Measurements from ENCODE around the gene KRT35. TPM values are rescaled to one million over a fixed set of nuclear protein-coding genes. Genes with fewer than 3 reads are reported as not detected.
A peak's percentile ranks its signal among the peaks of the same experiment; 100 is the strongest.

The KRT35 gene
- total and polyA plus RNA-seq, 10 donors: 0.19 TPM; not detected in 8

DNA sequence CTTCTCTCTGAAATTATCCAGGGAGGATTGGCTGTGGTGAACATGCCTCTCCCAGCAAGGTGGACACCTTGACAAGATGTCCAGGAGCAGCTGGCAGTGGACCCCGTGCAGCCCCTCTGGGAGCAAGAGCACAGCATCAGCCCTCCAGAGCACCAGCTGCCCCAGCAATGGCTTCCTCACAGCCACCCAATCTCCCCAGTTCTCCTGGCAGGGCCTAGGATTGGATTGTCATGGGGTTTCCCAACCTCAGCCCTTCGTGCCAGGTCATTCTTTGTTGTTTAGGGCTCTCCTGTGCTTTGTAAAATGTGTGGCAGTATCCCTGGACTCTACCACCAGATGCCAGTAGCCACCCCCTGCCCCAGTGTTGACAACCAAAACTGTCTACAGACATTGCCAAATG lies 10.5 kb upstream of the KRT35 start:
- WGBS, 5 donors: 68 to 83% (median 72%) methylated on average over 2 of the region's 2 CpGs
- no peak for DNase-seq
- H3K27ac ChIP-seq: peak overlapping the region in 2 of 8 donors; percentile 48 to 67
- H3K4me1 ChIP-seq: peaks cover 0 to 32% (median 14%) of the 10 kb centered on the region in 6 donors
- H3K36me3 ChIP-seq: no peaks in the 10 kb centered on the region
- H3K27me3 ChIP-seq (replicated peaks in 1 of 7): peaks cover 0 to 14% (median 0%) of the 10 kb centered on the region in 7 donors
- no peak for TF ChIP-seq POLR2AphosphoS5 (IDR thresholded peaks at IDR 0.05)
- TF ChIP-seq POLR2A (IDR thresholded peaks at IDR 0.05): no peak
- TF ChIP-seq, protein P1, sequence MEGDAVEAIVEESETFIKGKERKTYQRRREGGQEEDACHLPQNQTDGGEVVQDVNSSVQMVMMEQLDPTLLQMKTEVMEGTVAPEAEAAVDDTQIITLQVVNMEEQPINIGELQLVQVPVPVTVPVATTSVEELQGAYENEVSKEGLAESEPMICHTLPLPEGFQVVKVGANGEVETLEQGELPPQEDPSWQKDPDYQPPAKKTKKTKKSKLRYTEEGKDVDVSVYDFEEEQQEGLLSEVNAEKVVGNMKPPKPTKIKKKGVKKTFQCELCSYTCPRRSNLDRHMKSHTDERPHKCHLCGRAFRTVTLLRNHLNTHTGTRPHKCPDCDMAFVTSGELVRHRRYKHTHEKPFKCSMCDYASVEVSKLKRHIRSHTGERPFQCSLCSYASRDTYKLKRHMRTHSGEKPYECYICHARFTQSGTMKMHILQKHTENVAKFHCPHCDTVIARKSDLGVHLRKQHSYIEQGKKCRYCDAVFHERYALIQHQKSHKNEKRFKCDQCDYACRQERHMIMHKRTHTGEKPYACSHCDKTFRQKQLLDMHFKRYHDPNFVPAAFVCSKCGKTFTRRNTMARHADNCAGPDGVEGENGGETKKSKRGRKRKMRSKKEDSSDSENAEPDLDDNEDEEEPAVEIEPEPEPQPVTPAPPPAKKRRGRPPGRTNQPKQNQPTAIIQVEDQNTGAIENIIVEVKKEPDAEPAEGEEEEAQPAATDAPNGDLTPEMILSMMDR (IDR thresholded peaks at IDR 0.05 in 8 of 11, conservative IDR thresholded peaks at IDR 0.05 in 3 of 11): no peak
- H3K4me3 ChIP-seq: no peak overlapping the region
- H3K9me3 ChIP-seq: no peaks in the 10 kb centered on the region
- intact Hi-C loops (cut with DNase I; ENCODE audit: low total_unique reads): no loop called here

DNA sequence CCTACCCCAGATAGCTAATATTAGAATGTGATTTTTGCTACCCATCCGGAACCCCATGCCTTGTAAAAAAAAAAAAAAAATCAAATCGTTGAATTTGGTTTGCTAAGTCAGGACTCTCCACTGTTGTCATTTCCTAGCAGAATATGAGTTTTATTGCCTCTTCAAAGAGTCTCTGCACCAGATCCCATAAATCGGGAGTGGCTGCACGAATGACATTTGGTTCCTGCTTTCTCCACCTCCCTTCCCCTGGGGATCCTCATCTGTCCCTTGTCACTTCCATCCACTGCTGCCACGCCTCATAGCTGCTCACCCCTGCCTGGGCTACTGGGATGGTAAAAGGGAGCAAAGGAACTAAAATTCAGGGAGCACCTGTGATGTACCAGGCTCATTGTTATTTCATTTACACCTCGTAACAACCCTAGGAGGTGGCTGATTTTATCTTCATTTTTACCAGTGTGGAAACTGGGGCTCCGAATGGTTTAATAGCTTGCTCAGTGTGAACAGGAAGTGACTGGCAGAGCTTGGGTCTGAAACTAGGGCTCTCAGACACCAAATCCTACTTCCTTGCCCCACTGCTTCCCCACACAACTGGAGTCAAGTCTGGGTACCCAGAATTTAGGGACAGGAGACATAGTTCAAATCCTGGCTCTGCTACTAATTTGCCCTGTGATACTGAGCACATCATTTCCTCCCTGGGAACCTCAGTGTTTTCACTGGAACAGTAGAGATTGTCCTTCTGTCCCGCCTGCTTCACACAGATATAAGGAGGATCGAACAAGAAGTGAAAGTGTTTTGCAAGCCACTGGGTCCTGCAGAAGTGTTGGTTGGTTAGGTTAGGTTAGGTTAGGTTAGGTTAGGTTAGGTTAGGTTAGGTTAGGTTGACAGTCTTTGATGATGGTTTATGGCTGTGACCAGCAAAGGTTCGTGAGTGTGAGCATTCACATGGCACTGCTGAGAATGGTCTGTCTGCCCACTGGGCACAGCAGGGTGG lies 9.3 kb upstream of the KRT35 start:
- intact Hi-C loops (cut with DNase I; ENCODE audit: low total_unique reads): no loop called here

DNA sequence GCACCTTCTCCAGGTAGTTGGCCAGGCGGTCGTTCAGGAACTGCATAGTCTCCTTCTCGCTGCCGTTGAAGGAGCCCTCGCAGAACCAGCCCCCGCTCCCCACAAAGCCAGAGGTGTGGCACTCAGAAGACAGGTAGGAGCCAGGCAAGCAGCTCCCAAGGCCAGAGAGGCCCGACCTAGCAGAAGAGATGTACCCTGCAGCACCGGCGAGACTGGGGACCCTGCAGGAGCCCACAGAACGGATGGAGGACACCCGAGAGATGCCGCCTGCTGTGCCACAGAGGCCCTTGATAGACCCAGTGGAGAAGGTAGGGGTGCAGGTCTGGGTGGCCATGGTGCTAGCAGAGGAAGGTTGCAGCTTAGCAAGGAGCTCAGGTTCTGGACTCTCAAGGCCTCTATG lies 8.6 kb upstream of the KRT35 start, which contains the start of gene KRT36:
Gene KRT36 (minus strand): TSS at position 380 of the 400 bp plus-strand sequence. CDS start 46 bp downstream, at position 334.
- Histone ChIP-seq H3K9me3 (no peaks in the 10 kb centered on the region), H3K36me3 (no peaks in the 10 kb centered on the region), H3K4me1 (peaks cover 0 to 33% (median 12%) of the 10 kb centered on the region in 6 donors), H3K4me3 (no peak within 1 kb of the TSS), H3K27me3 (replicated peaks in 1 of 7) (peaks cover 0 to 19% (median 0%) of the 10 kb centered on the region in 7 donors), H3K27ac (peak within 1 kb of the TSS in 3 of 8 donors; percentile 4 to 54 (median 48))
- 92 to 98% (median 95%) methylated on average over 12 of the region's 12 CpGs for WGBS, 5 donors
- TF ChIP-seq POLR2A (IDR thresholded peaks at IDR 0.05) (no peak), POLR2AphosphoS5 (IDR thresholded peaks at IDR 0.05) (no peak)
- TF ChIP-seq, protein P1 (IDR thresholded peaks at IDR 0.05 in 8 of 11, conservative IDR thresholded peaks at IDR 0.05 in 3 of 11): no peak
- no peak for DNase-seq
- intact Hi-C loops (cut with DNase I; ENCODE audit: low total_unique reads): no loop called here

More for the DNA sequence above, 9.3 kb upstream of the KRT35 start:
- WGBS, 5 donors: 57 to 70% (median 66%) methylated on average over 10 of the region's 10 CpGs
- DNase-seq: no peak
- Histone ChIP-seq H3K36me3 (no peaks in the 10 kb centered on the region), H3K27ac (peak overlapping the region in 3 of 8 donors; percentile 4 to 54 (median 48)), H3K4me3 (no peak overlapping the region), H3K9me3 (no peaks in the 10 kb centered on the region), H3K27me3 (replicated peaks in 1 of 7) (peaks cover 0 to 19% (median 0%) of the 10 kb centered on the region in 7 donors), H3K4me1 (peaks cover 0 to 27% (median 12%) of the 10 kb centered on the region in 6 donors)
- TF ChIP-seq POLR2AphosphoS5 (IDR thresholded peaks at IDR 0.05) (no peak), POLR2A (IDR thresholded peaks at IDR 0.05) (no peak)
- TF ChIP-seq, protein P1 (IDR thresholded peaks at IDR 0.05 in 8 of 11, conservative IDR thresholded peaks at IDR 0.05 in 3 of 11): no peak

Data from spleen (tissue), 11 donors.